ENCODE results near the gene RBM15B.
A peak's percentile ranks its signal among the peaks of the same experiment; 100 is the strongest.

DNA sequence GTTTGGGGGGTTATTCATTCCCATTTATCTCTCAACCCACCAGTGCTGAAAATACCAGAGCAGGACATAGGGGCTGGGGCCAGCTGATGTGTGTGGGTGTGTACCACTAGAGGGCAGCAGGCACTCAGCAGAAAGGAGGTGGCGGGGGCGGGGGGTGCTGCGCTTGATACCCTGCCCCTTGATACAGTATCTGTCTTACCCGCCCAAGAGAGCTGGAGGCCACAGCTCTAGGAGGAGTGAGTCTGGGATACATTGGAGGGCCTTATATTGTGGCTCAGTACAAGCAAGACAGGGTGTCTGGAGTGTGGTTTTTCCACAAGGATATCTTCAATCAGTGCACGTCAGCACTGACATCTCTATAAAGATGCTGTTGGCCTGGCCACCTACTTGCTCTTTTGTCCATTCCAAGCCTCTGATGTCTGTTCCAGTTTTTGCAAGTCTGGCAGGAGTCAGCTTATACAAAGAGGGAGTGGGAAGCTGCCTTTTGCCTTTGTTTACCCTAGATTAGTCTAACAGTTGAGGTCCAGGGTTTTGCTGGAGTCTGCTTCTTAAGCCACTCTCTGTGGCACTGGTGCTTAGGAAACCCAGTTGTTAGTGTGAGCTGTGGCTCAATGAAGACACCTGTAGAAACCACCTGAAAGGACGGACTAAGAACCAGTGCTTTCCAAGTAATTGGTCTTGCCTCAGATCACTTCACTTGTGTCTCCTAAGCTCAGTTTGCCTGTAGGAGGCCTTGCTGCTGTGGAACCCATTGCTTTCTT, 1.5 kb upstream of the RBM15B start:
- TF ChIP-seq, protein P1, sequence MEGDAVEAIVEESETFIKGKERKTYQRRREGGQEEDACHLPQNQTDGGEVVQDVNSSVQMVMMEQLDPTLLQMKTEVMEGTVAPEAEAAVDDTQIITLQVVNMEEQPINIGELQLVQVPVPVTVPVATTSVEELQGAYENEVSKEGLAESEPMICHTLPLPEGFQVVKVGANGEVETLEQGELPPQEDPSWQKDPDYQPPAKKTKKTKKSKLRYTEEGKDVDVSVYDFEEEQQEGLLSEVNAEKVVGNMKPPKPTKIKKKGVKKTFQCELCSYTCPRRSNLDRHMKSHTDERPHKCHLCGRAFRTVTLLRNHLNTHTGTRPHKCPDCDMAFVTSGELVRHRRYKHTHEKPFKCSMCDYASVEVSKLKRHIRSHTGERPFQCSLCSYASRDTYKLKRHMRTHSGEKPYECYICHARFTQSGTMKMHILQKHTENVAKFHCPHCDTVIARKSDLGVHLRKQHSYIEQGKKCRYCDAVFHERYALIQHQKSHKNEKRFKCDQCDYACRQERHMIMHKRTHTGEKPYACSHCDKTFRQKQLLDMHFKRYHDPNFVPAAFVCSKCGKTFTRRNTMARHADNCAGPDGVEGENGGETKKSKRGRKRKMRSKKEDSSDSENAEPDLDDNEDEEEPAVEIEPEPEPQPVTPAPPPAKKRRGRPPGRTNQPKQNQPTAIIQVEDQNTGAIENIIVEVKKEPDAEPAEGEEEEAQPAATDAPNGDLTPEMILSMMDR (IDR thresholded peaks at IDR 0.05) = peak in 5 of 6 experiments; percentile 44 to 70 (median 67)
- TF ChIP-seq POLR2A (IDR thresholded peaks at IDR 0.05) = no peak

All from esophagus squamous epithelium (tissue), 4 donors.